HL-60 (cell line): ENCODE measurements around the gene SLIT1.

Source experiments
- DNase-seq, 2 experiments: peaks; one replicate each; pipeline ENCODE4 v3.0.0-alpha.2; 2010 to 2020; ENCODE audit warnings: low read depth in 1 of 2, low spot score in 1 of 2
- H3K27ac ChIP-seq: fragments of 250-450 bp; sonication (Bioruptor Pico); replicated peaks from 2 replicates; pipeline ENCODE4 v1.5.1; 2020; ENCODE audit warnings: mild to moderate bottlenecking, moderate library complexity
- H3K27me3 ChIP-seq: fragments of 250-450 bp; sonication (Bioruptor Pico); 2 replicates; pipeline ENCODE4 v1.5.1; 2021; ENCODE audit warnings: mild to moderate bottlenecking, moderate library complexity; ENCODE audit not compliant: insufficient read depth, poor library complexity, severe bottlenecking
- H3K4me3 ChIP-seq: replicated peaks from 2 replicates; pipeline ENCODE4 v1.5.1; 2011; ENCODE audit warnings: mild to moderate bottlenecking, control low read depth, low read length; ENCODE audit not compliant: insufficient read depth
- CTCF ChIP-seq: IDR thresholded peaks from one replicate; pipeline ENCODE4 v1.5.1; 2011; ENCODE audit warnings: low read length, control low read depth, inconsistent platforms; ENCODE audit not compliant: insufficient read depth
- GABPA ChIP-seq: IDR thresholded peaks from 2 replicates; pipeline ENCODE4 v1.6.1; 2012; ENCODE audit warnings: low read depth
- POLR2AphosphoS5 ChIP-seq: IDR thresholded peaks from 2 replicates; pipeline ENCODE4 v1.6.1; 2012; ENCODE audit warnings: low read depth
- REST ChIP-seq: IDR thresholded peaks from 2 replicates; pipeline ENCODE4 v1.6.1; 2012; ENCODE audit warnings: low read depth; ENCODE audit not compliant: insufficient replicate concordance
- SPI1 ChIP-seq: IDR thresholded peaks from 2 replicates; pipeline ENCODE4 v1.6.1; 2012; ENCODE audit warnings: low read depth, mild to moderate bottlenecking, borderline replicate concordance

Gene SLIT1

GRCh38 chr10:97080051-97080776 lies 105.5 kb downstream of the SLIT1 start:
- DNase-seq: no peak
- no peak for TF ChIP-seq CTCF
- TF ChIP-seq GABPA: no peak
- TF ChIP-seq POLR2AphosphoS5: no peak
- TF ChIP-seq SPI1: no peak
- Histone ChIP-seq H3K4me3 (no peak overlapping the region), H3K27me3 (peaks cover 8% of the 10 kb centered on the region), H3K27ac (no peak overlapping the region)

- Histone ChIP-seq H3K27ac (no peak overlapping the region), H3K4me3 (no peak overlapping the region), H3K27me3 (peaks cover 8% of the 10 kb centered on the region)
- no peak for DNase-seq
- TF ChIP-seq CTCF (no peak), POLR2AphosphoS5 (no peak), GABPA (no peak), REST (no peak), SPI1 (no peak)
Measured at GRCh38 chr10:97079448-97079847, 106.3 kb downstream of the SLIT1 start.

GRCh38 chr10:97078938-97079445 lies 106.8 kb downstream of the SLIT1 start:
- Histone ChIP-seq H3K27me3 (peaks cover 8% of the 10 kb centered on the region), H3K4me3 (no peak overlapping the region), H3K27ac (no peak overlapping the region)
- TF ChIP-seq SPI1: no peak
- no peak for TF ChIP-seq CTCF
- no peak for TF ChIP-seq REST
- TF ChIP-seq GABPA: no peak
- no peak for TF ChIP-seq POLR2AphosphoS5
- DNase-seq: no peak
